ENCODE results near the gene SMIM12.

DNA sequence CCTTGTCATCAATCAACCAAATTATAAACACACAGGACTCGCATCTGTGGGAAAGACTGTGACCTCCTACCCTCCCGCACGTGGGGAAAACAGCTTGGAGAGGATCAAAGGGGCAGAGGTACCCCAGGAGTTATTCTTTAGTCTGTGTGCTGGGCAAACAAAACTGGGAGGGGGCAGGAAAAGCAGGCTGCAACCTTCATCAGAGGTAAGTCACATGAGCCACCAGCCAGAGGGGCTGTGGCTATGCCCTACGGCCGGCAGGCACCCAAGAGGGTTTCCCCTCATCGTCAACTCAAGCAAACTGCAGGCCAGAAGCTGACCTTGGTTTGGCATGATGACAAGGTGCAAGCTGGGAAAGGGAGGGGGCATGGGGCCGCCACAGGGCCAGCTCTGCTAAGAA, 12.5 kb downstream of the SMIM12 start:
- TF ChIP-seq CTCF (IDR thresholded peaks at IDR 0.05; ENCODE audit: low read depth, low read length) (no peak), EZH2phosphoT487 (IDR thresholded peaks at IDR 0.05; ENCODE audit: low read depth) (no peak)

All from OCI-LY3 (cell line).